ENCODE results near the gene KRTAP20-4. TPM values are rescaled to one million over a fixed set of nuclear protein-coding genes. Genes with fewer than 3 reads are reported as not detected.

The KRTAP20-4 gene
- total and polyA plus RNA-seq, 2 of the 4 experiments (the other 2 are of a cell fraction), result not detected

- Histone ChIP-seq H2BK120ac (ENCODE audit: low read depth, low read length) (no peak within 1 kb of the TSS), H4K91ac (ENCODE audit: insufficient read depth, low read depth, low read length) (no peak within 1 kb of the TSS), H3K4me3 (ENCODE audit: insufficient read depth, low read depth, low read length) (no peak within 1 kb of the TSS), H3K79me1 (ENCODE audit: low read depth in 1 of 2, low read length in 2 of 2) (no peaks in the 10 kb centered on the region), H2BK20ac (ENCODE audit: low read depth, low read length) (no peak within 1 kb of the TSS), H3K36me3 (ENCODE audit: control insufficient read depth, insufficient read depth, low read length) (no peaks in the 10 kb centered on the region), H3K9me1 (ENCODE audit: insufficient read depth, low read length) (no peaks in the 10 kb centered on the region), H2AK9ac (replicated peaks; ENCODE audit: low read depth, low read length, poor library complexity) (no peak within 1 kb of the TSS), H3K27ac (ENCODE audit: insufficient read depth, low read length) (no peak within 1 kb of the TSS), H2AFZ (replicated peaks; ENCODE audit: low read length, poor library complexity) (no peak within 1 kb of the TSS), H2AK5ac (ENCODE audit: low read depth, low read length) (no peak within 1 kb of the TSS), H2BK15ac (ENCODE audit: low read depth, low read length) (no peak within 1 kb of the TSS), H4K8ac (ENCODE audit: low read depth in 2 of 2, low read length in 2 of 2) (no peak within 1 kb of the TSS), H3K9ac (ENCODE audit: low read depth, low read length) (no peak within 1 kb of the TSS), H3K56ac (ENCODE audit: extremely low read depth, insufficient read depth, low read length) (no peak within 1 kb of the TSS), H3K23ac (ENCODE audit: low read depth, low read length) (no peak within 1 kb of the TSS), H2BK5ac (ENCODE audit: low read depth, low read length, poor library complexity, severe bottlenecking) (no peak within 1 kb of the TSS), H3K9me3 (ENCODE audit: control insufficient read depth, insufficient read depth, low read length) (peaks cover 16% of the 10 kb centered on the region), H4K20me1 (ENCODE audit: insufficient read depth, low read length) (no peaks in the 10 kb centered on the region), H4K5ac (ENCODE audit: low read depth, low read length) (no peak within 1 kb of the TSS), H3K4ac (ENCODE audit: low read depth, low read length) (no peak within 1 kb of the TSS), H3K27me3 (ENCODE audit: control insufficient read depth, insufficient read depth, low read length) (no peaks in the 10 kb centered on the region), H3K14ac (replicated peaks; ENCODE audit: low read depth, low read length) (no peak within 1 kb of the TSS), H3K4me2 (ENCODE audit: low read depth, low read length) (no peak within 1 kb of the TSS), H3K4me1 (ENCODE audit: control insufficient read depth, insufficient read depth, low read length) (no peaks in the 10 kb centered on the region), H3K18ac (ENCODE audit: low read depth, low read length) (no peak within 1 kb of the TSS)
- TF ChIP-seq RAD21 (IDR thresholded peaks at IDR 0.05; ENCODE audit: low read length), result no peak
- TF ChIP-seq ELK1 (IDR thresholded peaks at IDR 0.05; ENCODE audit: borderline replicate concordance, low read depth, low read length), result no peak
- no peak for TF ChIP-seq MXI1 (IDR thresholded peaks at IDR 0.05; ENCODE audit: borderline replicate concordance, low read depth, low read length)
- TF ChIP-seq MAZ (IDR thresholded peaks at IDR 0.05; ENCODE audit: borderline replicate concordance, low read depth, low read length), result no peak
- TF ChIP-seq BHLHE40 (IDR thresholded peaks at IDR 0.05; ENCODE audit: low read depth, low read length), result no peak
- no peak for TF ChIP-seq FOS (IDR thresholded peaks at IDR 0.05; ENCODE audit: low read depth, low read length)
- TF ChIP-seq RFX5 (IDR thresholded peaks at IDR 0.05; ENCODE audit: low read depth, low read length), result no peak
- no peak for TF ChIP-seq RCOR1 (IDR thresholded peaks at IDR 0.05; ENCODE audit: insufficient replicate concordance, low read length)
- no peak for TF ChIP-seq CHD1 (IDR thresholded peaks at IDR 0.05; ENCODE audit: low read depth, low read length)
- TF ChIP-seq NFE2L2 (IDR thresholded peaks at IDR 0.05; ENCODE audit: low read depth, low read length), result no peak
- TF ChIP-seq SMC3 (IDR thresholded peaks at IDR 0.05; ENCODE audit: low read depth, low read length), result no peak
- TF ChIP-seq MAFK (IDR thresholded peaks at IDR 0.05; ENCODE audit: low read depth, low read length), result no peak
- TF ChIP-seq USF2 (IDR thresholded peaks at IDR 0.05; ENCODE audit: low read depth, low read length), result no peak
- no peak for TF ChIP-seq CEBPB (IDR thresholded peaks at IDR 0.05; ENCODE audit: low read depth, low read length)
- TF ChIP-seq, protein P1, sequence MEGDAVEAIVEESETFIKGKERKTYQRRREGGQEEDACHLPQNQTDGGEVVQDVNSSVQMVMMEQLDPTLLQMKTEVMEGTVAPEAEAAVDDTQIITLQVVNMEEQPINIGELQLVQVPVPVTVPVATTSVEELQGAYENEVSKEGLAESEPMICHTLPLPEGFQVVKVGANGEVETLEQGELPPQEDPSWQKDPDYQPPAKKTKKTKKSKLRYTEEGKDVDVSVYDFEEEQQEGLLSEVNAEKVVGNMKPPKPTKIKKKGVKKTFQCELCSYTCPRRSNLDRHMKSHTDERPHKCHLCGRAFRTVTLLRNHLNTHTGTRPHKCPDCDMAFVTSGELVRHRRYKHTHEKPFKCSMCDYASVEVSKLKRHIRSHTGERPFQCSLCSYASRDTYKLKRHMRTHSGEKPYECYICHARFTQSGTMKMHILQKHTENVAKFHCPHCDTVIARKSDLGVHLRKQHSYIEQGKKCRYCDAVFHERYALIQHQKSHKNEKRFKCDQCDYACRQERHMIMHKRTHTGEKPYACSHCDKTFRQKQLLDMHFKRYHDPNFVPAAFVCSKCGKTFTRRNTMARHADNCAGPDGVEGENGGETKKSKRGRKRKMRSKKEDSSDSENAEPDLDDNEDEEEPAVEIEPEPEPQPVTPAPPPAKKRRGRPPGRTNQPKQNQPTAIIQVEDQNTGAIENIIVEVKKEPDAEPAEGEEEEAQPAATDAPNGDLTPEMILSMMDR (conservative IDR thresholded peaks at IDR 0.05; ENCODE audit: low read depth, low read length), result no peak
- no peak for TF ChIP-seq POLR2A (IDR thresholded peaks at IDR 0.05; ENCODE audit: low read depth, low read length)
- DNase-seq, result no peak
- in situ Hi-C loops (cut with MboI; ENCODE audit: low sequenced_read_pairs), result no loop called here
- WGBS, 2 experiments (ENCODE audit: extremely low coverage in 2 of 2, insufficient read length in 1 of 2), result no CpG with 5 or more reads among the region's 1 CpG
- intact Hi-C loops (cut with micrococcal nuclease), result no loop called here
- no TSS peak for BruUV-seq (replicated peaks)
- CTCF ChIA-PET, result no interaction called here
- ATAC-seq (ENCODE audit: low read depth), result no peak
- POLR2A ChIA-PET (ENCODE audit: unreplicated experiment), result no interaction called here
- dilution Hi-C loops (cut with HindIII; ENCODE audit: low sequenced_read_pairs, unreplicated experiment), result no loop called here
Measured at GRCh38 chr21:30634906-30635305, 14.5 kb downstream of the KRTAP20-4 start, which contains the start of gene KRTAP20-2. KRTAP20-2 (plus strand) TSS chr21:30635206; CDS start chr21:30635264, 58 bp downstream.
